Astrocyte of the hippocampus (primary cell): ENCODE measurements around the gene RPS15.

Experiments
- DNase-seq: peaks from one replicate; pipeline ENCODE4 v3.0.0; 2011; ENCODE audit warnings: low read depth, low spot score

The RPS15 gene

DNA sequence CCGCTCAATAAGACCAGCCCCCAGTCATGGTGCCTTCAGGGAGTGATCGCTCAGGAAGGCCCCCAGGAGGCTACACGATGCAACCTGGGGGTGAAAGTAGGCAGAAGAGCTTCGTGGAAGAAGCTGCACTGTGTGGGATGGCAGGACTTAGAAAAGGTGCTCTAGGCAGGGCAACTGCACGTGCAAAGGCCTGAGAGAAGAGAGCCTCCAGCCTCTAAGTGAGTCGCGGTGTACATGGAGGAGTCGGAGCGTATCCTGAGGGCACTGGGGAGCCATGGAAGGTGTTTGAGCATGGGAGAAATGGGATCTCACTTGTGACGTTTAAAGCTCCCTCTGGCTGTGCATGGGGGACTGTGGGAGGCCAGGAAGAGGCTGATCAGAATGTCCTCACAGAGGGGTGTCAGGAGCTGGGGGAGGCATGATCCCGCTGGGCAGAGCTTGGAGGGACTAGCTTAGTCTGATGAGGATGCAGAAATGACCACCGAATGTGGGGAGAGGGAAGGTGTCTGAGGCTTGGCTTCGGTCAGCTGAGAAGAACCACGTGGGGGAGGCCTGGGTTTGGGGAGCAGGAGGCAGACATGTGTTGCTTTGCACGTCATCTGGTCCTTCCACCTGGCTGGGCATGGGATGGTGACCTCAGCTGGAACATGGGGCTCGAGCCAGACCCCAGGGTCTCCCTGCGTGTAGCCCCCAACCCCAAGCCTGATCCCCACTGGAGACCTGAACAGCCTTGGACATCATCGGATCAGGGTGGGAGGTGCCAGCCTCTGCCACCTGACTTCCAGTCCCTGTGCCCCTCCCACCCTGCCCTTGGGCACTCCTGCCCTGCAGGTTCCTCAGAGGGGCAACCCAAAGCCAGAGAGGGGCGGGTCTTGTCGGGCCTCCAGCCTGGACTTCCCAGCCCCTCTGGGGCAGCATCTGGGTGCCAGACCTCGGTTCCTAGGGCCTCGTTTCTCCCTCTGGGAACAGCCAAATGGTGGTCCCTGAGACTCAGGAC, 12.8 kb downstream of the RPS15 start:
- no peak for DNase-seq

GRCh38 chr19:1451916-1452801, 14.0 kb downstream of the RPS15 start:
- peak; percentile 51 for DNase-seq

DNA sequence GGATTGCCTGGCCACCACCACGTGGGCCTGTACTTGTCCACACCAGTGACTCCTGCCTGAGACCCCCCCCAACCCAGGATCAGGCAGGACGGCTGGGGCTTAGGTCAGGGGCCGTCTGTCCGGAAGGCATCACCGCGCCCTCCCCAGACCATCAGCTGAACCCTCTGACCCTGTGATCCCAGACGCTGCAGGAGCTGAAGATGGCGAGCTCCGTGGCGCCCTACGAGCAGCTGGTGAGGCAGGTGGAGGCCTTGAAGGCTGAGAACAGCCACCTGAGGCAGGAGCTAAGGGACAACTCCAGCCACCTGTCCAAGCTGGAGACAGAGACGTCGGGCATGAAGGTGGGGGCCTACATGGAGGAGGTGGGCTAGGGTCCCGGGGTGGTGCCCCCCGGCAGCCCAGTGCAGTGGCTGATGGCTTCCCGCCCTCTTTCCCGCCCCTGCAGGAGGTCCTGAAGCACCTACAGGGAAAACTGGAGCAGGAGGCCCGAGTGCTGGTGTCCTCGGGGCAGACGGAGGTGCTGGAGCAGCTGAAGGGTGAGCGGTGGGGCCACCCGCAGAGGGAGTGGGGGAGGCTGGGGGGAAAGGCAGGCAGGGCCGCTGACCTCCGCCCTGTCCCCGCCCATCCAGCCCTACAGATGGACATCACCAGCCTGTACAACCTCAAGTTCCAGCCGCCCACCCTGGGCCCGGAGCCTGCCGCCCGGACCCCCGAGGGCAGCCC, 14.8 kb downstream of the RPS15 start:
- DNase-seq, result no peak

DNA sequence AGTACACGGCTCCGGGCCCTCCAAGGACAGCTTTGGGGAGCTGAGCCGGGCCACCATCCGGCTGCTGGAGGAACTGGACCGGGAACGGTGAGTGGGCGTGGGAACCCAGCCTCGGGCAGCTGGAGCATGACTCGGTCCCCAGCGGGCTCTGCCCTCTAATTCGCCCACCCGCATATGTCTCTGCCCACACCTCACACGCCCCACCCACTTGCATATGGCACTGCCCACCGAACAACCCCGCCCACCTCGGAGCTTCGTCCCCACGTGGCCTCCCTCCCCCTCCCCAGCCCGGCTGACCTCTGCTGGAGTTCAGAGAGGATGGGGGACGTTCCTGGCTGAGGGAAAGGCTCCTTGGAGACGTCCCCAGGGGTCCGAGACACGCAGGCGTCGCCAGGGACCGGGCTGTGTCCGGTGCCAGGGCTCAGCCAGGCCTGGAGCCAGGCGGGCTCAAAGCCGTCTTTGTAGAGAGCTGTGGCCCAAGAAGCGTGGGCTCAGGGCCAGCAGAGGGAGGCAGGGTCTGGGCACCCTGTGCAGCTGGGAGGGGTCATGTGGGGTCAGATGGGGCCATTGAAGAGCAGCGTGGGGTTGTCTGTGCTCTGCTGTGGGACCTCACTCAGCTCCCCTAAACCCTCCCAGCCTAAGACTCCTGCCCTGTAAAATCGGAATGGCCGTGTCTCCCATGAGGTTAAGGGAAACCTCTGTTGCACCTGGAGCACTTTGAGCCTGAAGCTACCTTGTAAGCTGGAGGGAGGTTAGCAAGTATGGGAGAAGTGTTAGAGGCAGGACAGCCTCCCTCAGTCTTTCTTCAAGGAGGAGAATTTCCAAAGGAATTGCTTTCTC, 15.5 kb downstream of the RPS15 start:
- peak; percentile 71 for DNase-seq

GRCh38 chr19:1455002-1455335, 16.8 kb downstream of the RPS15 start:
- no peak for DNase-seq

GRCh38 chr19:1455336-1456120, 17.3 kb downstream of the RPS15 start:
- DNase-seq, result peak; percentile 49

DNA sequence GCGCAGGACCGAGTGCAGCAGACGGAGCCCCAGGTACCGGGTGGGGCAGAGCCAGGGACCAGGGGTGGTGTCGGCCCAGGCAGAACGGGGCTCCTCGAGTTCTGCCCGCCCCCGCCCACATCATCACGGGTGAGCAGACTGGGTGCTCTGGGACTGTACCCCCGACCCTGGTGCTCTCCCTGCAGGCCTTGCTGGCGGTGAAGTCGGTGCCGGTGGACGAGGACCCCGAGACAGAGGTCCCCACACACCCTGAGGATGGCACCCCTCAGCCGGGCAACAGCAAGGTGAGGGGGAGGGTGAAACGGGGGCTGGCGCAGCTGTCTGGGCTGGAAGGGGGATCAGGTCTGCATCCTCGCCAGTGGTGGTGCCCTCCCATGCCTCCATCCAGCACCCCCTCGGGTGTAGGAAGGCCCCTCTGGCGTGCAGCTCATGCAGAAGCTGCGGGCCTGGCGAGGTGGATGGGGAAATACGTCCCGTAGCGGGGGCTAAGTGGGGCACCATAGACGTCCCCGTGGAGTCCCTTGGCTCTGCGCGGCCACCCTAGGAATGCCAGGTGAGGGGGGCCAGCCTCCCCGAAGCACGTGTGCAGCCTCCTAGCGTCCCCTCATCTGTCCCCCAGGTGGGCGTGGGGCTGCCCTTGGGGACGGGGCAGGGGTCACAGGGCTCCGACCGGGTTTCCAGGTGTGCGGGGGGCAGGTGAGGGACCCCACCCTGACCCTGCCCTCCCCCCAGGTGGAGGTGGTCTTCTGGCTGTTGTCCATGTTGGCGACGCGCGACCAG, 18.1 kb downstream of the RPS15 start:
- no peak for DNase-seq

GRCh38 chr19:1457031-1457739, 19.0 kb downstream of the RPS15 start:
- DNase-seq, result no peak

DNA sequence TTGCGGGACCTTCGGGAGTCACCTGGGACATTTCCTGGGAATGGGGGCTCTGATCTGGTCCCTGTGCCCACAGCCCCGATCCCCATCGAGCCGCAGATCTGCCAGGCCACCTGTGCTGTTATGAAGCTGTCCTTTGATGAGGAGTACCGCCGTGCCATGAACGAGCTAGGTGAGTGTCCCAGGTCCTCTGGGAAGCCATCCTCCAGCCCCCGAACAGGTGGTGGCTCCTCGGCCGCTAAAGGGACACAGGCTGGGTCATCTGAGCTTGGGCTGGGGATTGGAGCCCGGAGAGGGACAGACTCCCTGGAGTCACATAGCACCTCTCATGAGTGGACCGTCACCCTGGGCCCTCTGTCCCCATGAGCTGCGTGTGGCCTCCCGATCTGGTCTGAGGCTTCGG, 19.7 kb downstream of the RPS15 start:
- no peak for DNase-seq

GRCh38 chr19:1459479-1459878, 21.3 kb downstream of the RPS15 start:
- no peak for DNase-seq

DNA sequence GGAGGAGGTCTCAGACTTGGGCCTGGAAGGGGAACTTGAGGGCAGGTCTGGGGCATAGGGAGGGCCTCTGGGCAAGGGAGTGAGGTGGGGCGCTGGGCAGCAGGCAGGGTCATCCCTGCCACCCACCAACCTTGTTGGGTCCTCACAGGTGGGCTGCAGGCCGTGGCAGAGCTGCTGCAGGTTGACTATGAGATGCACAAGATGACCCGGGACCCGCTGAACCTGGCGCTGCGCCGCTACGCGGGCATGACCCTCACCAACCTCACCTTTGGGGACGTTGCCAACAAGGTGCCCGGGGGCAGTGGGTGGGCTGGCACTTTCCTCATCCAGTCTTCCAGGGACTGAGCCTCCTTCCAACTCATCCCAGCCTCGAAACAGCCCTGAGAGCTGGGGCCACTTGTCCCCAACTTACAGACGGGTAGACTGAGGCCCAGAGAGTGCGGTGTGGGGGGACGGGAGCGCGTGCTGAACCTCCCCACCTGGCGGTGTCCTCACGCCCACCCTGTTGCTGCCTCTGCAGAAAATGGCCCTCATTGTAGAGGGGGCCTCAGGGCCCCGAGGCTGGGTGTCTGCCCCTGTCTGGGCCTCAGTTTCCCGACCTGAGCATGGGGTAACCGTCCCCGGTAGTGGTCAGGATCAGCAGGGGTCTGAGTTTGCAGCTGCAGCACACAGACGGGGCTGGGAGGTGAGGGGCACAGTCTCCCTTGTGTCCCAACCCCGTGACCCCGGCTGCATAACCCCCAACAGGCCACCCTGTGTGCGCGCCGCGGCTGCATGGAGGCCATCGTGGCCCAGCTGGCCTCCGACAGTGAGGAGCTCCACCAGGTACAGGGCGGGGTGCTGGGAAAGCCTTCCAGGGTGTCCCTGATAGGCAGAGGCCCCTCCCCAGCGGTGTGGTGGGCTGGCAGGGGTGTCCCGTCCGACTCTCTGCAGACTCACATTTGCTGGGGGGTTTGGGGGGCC, 22.1 kb downstream of the RPS15 start:
- no peak for DNase-seq

DNA sequence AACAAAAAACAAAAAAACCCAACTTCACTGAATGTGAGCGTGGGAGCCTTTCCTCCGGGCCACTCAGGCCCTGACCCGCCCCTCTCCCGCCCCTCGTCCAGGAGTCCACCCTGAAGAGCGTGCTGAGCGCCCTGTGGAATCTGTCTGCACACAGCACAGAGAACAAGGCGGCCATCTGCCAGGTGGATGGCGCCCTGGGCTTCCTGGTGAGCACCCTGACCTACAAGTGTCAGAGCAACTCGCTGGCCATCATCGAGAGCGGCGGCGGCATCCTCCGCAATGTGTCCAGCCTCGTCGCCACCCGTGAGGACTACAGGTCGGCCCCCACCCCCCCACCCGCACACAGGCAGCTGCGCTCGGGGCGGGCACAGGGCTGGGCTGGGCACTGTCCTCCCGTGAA, 23.7 kb downstream of the RPS15 start:
- no peak for DNase-seq

GRCh38 chr19:1465191-1466016, 27.2 kb downstream of the RPS15 start:
- no peak for DNase-seq

DNA sequence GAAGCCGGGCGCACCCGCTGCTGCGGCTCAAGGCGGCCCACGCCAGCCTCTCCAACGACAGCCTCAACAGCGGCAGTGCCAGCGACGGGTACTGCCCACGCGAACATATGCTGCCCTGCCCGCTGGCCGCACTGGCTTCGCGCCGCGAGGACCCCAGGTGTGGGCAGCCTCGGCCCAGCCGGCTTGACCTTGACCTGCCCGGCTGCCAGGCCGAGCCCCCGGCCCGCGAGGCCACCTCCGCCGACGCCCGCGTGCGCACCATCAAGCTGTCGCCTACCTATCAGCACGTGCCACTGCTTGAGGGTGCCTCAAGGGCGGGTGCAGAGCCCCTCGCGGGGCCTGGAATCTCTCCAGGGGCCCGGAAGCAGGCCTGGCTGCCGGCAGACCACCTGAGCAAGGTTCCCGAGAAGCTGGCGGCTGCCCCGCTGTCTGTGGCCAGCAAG, 27.8 kb downstream of the RPS15 start:
- DNase-seq, result no peak

GRCh38 chr19:1466461-1467214, 28.4 kb downstream of the RPS15 start:
- no peak for DNase-seq

- no peak for DNase-seq
These were observed 29.0 kb downstream of the RPS15 start for GRCh38 chr19:1467215-1467489.
